ENCODE results near the gene PAM. TPM values are rescaled to one million over a fixed set of nuclear protein-coding genes. Genes with fewer than 3 reads are reported as not detected.

The PAM gene
- total RNA-seq, 1 donor from 2014 or later: 1,055 TPM

DNA sequence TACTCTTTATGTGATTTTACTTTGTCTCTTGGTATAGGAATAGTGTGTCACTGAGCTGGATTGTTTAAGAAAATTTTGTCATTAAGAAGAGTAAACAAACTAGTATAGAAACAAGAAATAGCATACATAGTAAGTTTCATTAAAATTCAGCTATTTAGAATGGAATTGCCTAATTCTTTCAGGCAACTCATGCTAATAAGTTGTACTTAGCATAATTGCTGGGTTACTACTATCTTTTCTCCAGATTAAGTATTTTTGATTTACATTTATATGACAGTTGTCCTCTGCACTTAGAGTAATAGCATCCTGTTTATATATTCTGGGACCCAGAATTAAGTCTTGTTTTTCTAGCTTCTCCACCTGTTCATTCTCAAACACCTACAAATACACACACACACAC is 85.9 kb downstream of the PAM start:
- ATAC-seq (no peak), DNase-seq (no peak)
- intact Hi-C loops (cut with micrococcal nuclease): no loop called here

DNA sequence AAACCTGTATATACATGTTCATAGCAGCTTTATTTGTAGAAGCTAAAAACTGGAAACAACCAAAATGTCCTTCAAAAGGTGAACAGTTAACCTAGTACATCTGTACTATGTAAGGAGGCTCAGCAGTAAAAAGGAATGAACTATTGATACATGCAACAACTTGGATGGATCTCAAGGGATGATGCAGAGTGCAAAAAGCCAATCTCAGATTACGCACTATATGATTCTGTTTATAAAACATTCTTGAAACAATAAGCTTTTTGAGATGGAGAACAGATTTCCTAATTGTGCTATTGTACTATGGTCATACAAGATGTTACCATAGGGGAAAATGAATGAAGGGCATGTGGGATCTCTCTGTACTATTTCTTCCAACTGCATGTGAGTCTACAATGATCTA is 88.9 kb downstream of the PAM start:
- ATAC-seq: no peak
- intact Hi-C loops (cut with micrococcal nuclease): no loop called here

DNA sequence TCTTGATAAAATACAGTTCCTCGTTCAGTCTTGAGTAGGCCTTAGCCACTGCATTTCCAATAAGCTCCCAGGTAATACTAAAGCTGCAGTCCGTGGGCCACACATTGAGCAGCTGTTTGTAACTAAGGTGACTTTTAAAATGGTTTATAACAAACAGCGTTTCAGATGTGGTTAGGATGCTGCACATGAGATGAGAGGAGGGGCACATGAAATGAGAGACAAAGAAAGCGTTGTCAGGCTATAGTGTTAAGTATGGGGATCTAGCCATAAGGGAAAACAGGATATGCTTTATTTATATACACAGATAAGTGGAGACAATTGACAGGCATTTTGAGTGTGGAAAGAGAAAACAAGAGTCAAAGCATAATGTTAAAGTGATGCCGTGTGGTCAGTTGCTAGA is 89.9 kb downstream of the PAM start:
- ATAC-seq: no peak
- DNase-seq: no peak
- intact Hi-C loops (cut with micrococcal nuclease): no loop called here

More for the DNA sequence above, 88.9 kb downstream of the PAM start:
- no peak for DNase-seq

DNA sequence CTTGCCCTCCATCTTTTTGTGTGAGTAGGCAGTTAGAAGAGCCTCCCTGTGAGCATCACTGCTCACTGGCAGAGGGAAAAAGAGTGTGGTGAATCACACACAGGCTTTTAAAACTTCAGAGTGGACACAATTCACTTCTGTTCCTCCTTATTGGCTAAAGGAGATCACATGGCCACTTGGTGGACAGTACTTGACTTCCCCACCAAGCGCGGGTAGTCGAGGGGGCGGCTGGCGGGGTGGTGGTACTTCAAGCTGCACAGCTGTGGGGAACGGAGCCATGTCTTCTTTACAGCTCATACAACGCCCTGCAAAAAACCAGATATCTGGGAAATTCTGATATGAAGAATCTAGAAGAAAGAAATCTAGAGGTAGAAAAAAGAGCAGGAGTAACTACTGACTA is 95.4 kb downstream of the PAM start:
- no peak for ATAC-seq
- no peak for DNase-seq
- intact Hi-C loops (cut with micrococcal nuclease): no loop called here

DNA sequence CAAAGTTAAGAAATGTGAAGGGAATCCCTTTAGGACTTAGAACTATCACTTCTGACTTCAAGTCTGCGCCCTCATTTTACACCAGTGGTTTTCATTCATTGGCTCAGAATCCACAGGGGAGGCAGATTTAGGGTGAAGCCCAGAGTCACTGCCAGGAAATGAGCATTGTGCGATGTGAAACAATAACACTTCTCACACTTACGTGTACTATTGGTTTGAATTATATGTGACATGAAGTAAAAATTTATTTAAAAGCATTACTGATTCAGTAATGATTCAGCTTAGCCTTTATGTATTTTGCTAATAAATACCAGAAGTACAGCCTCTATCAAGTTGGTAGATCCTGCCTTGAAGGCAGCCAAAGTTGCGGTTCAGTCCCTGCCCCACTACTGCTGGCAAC is 98.6 kb downstream of the PAM start:
- intact Hi-C loops (cut with micrococcal nuclease): no loop called here
- DNase-seq (no peak), ATAC-seq (no peak)

DNA sequence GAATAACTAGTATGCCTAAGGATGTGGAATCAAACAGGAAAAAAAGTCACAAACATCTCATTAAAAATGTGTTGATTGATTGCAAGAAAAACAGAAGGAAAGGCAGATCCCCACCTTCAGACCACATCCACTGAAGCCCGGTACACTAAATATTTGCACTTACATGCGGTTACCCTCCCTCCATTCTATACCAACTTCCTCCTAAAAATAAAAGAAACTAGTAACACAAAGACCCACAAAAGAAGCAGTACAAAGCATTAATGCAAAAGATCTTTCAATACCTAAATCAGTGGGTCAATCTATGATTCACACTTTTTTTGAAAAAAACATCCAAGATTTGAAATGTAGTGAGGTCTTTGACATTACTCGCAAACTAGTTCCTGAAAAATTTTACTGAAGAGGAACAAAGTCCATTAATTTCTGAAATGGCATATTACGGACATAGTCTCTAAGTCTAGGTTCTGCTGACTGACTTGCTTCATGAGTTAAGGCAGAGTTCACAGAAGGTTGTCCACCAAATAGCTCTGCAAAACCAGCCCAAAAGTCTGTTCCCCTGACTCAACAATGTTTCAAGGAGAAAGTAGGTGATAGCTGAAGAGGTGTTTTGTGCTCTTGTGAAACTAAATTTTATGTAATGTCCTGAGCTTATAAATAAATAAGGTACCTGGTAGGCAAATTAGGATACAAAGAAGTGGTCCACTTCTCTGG is 100.7 kb downstream of the PAM start:
- intact Hi-C loops (cut with micrococcal nuclease): no loop called here
- no peak for ATAC-seq
- no peak for DNase-seq

DNA sequence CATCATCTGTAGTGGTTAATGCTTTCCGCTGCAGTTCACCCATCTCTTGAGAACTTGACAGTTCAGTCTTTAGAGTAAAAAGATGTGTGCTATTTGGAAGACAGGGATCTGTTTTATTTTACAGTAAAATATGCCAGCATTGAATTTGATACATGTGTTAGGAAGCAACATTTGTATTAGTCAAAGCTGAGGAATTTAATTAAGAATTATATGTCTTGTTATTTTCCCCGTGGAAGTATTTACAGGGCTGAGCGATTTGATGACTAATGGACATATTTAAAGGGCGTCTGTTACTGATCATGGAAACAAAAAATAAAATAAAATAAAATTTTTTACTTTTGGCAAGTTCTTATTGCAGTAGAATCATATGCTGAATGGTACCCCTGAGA is 101.3 kb downstream of the PAM start:
- intact Hi-C loops (cut with micrococcal nuclease): no loop called here
- ATAC-seq: no peak
- DNase-seq: no peak

DNA sequence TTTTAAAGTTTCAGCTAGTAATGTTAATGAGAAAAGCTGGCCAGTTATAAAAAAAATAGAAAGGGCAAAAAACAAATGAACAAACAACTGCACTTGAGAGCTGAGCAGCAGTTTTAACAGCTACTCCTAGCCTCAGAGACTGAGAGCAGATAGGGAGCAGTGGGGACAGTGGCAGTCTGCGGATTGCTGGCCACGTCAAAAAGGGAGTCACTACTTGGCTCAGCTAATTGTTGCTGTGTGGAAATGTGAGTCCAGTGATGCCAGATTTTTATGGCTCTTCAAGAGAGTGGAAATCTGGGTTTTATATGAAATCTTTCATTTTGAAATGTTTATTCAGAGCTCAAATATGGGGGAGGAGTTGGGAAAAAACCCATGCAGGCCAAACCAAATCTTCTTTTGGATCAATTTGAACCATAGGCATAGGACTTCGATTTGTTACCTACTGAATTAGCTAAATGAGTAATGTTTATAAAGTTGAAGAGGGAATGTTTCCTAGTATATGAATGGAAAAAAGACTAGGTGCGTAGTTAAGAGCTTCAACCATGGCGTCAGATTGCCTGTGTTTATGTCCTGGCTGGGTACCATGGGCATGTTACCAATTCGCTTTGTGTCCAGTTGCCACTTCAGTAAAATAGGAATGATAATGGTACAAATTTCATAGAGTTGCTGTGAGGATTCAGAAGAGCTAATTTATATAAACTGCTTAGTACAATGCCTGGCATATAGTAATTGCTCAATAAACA is 102.1 kb downstream of the PAM start:
- peak; percentile 89 for ATAC-seq
- intact Hi-C loops (cut with micrococcal nuclease): no loop called here
- DNase-seq: peak; percentile 29

DNA sequence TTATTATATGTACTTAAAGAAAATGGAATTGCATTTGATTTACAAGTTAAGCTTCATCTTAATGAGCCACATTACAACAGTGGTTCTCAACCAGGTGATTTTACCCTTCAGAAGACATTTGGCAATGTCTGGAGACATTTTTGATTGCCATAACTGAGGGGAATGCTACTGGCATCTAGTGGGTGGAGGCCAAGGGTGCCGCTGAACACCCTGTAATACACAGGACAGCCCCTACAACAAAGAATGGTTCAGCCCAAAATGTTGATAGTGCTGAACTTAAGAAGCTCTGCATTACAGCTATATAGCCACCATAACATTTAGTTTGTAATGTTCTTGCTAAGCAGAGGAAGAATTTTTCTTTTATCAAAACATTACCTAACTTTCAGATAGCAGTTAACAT is 103.1 kb downstream of the PAM start:
- ATAC-seq (no peak), DNase-seq (no peak)
- intact Hi-C loops (cut with micrococcal nuclease): no loop called here

DNA sequence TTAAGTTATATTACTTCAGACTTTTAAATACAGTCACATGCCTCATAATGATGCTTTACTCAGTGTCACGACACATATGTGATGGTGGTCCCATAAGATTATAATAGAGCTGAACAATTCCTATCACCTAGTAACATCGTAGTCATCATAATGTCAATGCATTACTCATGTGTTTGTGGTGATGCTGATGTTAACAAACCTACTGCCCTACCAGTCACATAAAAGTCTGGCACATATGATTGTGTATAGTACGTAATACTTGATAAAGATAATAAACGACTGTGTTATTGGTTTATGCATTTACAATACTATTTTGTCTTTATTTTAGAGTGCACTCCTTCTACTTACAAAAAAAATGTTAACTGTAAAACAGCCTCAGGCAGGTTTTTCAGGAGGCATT is 103.7 kb downstream of the PAM start:
- ATAC-seq (no peak), DNase-seq (no peak)
- intact Hi-C loops (cut with micrococcal nuclease): no loop called here

DNA sequence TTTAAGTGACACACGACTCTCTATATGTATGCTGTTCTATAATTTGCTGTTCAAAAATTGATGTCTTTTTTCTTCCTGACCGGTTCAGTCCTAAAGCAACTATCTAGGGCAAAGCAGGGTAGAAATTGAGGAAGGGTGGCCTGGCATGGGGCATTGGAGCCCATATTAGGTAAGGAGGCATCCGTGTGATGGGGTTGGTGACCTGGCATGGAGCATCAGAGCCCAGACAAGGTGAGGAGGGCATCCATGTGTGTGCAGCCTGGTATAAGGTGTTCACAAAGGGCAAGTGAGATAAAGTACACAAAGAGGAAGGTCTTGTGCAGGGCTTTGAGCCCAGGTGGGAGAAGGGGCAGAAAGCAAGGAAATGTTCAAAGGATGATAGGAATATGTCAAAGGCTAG is 104.9 kb downstream of the PAM start:
- no peak for ATAC-seq
- intact Hi-C loops (cut with micrococcal nuclease): no loop called here

DNA sequence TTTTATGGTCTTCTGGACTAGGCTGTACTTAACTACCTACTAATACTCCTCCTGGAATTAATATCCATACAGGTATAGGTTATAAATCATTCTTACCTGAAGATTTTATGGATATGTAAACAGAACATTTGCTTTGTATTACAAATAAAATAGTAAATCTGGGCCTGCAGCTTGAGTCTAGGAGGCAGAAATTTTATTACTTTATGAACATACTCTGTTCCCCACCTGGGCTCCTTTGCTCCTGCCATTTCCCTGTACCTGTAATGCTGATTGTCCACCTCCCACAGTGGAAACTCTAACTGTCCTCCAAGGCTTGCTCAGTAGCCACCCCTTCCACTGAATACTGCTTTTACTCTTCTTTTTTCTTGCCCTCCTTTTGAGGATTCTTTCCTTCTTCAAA is 108.0 kb downstream of the PAM start:
- DNase-seq (no peak), ATAC-seq (no peak)
- intact Hi-C loops (cut with micrococcal nuclease): no loop called here

More for the DNA sequence above, 104.9 kb downstream of the PAM start:
- DNase-seq: no peak

DNA sequence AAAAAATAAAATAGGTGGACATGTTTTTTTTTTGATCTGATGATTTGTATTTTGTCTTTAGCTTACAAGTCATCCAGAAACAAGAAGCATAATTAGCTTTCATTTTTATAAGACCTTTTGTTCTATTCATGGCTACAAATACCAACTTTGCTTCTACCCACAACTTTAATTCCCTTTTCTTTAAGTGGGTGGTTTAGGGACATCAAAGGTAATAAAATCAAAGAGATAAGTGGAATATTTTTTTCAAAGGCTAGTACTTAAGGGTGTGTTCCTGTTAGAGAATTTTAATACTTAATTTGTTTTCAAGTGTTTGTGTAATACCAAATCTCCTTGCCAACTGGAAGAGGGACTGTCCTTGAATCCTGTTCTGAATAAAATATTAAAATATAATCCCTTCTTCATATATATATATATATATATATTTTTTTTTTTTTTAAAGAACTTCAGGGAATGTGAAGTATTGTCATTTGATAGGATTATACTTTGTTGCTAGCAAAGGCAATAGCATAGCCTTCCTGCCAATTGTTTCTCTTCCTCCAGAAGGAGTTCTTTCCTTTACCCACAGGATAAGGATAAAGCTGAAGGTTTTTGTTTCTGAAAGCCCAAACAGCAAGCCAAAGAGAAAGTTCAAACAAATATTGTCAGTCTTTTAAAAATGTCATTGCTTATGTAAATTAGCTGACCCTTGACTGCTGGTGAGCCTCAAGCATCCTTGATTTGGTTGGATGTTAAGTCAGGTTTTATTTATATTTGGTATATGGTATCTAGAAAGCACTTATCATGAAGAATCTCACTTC is 108.9 kb downstream of the PAM start:
- intact Hi-C loops (cut with micrococcal nuclease): no loop called here
- ATAC-seq: no peak

DNA sequence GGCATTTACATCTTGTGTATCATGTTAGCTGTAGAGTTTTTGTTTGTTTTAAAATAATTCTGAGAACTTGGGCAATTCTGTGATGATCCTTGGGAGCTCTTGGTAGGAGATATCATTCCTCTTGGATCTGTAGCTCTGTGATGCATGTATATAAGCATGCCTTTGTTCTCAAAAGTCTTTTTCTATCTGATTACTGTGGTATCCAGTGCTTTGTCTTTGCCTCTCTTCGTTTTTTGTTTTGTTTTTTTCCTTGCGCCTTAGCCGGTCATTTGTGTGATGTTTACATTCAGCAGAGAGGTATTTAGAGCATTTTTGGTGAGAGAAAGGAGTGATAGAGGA is 110.0 kb downstream of the PAM start:
- DNase-seq: no peak
- intact Hi-C loops (cut with micrococcal nuclease): no loop called here
- peak; percentile 4 for ATAC-seq

More for the DNA sequence above, 108.9 kb downstream of the PAM start:
- no peak for DNase-seq

DNA sequence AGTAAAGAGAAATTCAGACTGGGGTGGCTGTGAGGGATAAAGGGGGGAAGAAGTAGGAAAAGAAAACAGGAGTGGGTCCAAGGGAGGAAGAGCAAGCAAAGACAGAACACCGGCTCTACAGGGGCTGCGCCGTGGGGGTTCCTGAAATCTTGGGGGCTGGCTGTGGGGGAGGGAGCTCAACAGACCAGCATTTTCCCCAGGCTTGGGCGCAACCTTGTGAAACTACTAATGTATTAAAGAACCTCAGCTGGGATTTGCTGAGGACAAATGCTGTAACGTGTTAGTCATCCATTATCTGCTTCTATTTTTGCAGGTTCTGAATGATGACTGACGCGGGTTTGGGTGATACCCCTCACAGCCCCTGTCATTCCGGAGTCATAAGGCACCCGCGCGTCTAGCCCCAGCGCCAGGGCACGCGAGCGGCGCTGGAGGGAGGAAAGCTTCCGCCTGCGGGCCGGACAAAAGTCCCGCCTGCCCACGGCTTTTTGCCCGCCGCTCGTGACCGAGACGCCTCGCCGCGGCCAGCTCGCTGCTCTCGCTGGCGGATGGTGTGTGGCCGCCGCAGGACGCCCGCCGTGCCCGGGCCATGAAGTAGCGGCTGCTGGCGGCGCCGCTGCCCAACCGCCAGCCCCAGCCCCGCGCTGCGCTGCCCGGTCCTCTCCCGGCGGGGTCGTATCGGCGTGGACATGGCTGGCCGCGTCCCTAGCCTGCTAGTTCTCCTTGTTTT is 110.6 kb downstream of the PAM start:
- intact Hi-C loops (cut with micrococcal nuclease): no loop called here
- peak; percentile 89 for DNase-seq
- peak; percentile 95 for ATAC-seq

DNA sequence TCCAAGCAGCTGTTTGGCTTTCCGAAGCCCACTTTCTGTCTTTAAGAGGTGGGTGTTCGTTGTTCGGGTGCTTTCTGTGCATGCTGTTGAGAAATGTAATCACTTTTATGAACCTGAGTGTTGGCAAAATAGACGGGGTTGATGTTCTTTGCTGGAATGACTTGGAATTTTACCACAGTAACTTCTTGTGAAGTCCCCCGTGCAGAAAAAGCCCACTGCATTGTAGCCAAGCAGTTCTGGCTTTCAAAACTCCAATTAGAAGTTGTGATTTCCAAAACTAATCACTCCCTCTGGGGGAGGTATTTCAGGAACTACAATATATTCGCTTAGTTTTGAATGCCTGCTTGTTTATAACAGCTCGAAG is 111.1 kb downstream of the PAM start:
- ATAC-seq: peak; percentile 10
- DNase-seq: no peak
- intact Hi-C loops (cut with micrococcal nuclease): no loop called here

DNA sequence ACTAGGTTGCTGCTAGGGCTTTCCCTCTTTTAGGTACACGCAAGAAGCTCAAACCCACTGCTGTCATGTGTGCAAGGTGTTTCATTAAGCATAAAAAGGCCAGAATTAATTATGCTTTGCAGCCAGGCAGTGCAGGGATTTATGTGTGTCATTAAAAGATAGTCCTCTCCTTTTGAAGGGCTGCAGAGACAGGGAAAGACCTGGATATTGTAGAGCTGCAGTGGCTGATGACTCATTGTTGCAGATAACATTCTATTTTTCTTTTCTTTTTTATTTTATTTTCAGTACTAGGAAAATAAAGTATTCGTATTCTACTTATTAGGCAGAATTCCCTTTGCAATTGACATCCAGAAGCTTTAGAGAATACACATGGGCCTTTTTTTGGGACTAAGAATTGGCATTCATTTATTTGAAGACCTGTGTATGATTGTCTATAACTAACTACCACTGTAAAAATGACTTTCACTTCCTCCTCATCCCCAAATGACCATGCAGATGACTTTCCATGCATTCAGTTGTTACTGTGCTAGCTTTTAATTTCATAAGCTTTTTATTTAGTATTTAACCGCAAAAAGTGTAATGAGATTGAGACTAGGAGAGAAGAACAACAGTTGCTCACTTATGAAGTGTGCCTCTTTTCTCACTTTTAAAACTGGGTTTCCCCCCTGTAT is 113.0 kb downstream of the PAM start:
- intact Hi-C loops (cut with micrococcal nuclease): no loop called here
- no peak for ATAC-seq

DNA sequence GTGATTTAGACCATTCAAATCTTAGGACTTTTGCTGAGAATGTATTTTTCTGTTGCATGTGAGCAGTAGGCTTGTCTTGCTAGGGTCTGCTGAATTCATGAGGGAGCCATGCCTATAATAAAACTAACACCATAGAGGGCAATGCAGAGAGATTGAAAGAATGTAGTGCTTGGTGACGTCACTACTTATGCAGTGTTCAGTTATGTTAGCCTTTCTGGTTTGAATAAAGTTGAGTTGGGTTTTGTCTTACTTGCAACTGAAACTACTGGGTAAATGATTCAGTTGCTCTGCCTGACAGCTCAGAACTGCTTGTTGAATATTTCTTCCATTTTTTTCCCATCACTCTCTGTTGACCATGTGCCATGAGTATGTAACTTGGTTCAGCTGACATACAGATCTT is 114.1 kb downstream of the PAM start:
- ATAC-seq: no peak
- intact Hi-C loops (cut with micrococcal nuclease): no loop called here
- DNase-seq: no peak

More for the DNA sequence above, 113.0 kb downstream of the PAM start:
- no peak for DNase-seq

DNA sequence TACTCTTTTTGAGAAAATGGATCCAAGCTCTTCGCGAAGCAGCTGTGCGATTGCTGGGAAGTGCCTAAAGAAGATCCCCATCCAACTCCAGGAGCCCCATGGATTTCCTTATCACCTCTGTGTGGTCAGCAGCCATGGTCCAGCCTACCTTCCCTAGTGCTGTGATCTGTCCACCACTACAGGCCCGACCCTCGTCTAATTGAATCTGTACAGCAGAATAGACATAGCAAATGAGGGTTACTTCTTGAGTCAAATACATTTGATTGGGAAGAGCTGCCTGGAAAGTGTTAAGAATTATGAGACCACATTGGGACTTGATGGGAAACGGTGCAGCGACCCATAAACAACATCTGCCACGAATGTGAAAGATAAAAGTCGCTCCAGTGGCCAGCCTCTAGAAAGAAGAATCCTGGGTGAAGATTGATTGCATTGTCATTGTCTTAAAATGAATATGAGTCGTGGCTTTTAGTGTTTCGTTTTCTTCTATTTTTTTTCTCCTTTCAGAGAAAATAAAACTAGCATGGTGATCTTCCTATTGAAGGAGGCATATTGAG is 118.4 kb downstream of the PAM start:
- intact Hi-C loops (cut with micrococcal nuclease): no loop called here
- DNase-seq: no peak
- no peak for ATAC-seq

All from left ventricle myocardium superior (tissue), 1 donor.